ENCODE data around the gene DCBLD2.

The DCBLD2 gene, protein sequence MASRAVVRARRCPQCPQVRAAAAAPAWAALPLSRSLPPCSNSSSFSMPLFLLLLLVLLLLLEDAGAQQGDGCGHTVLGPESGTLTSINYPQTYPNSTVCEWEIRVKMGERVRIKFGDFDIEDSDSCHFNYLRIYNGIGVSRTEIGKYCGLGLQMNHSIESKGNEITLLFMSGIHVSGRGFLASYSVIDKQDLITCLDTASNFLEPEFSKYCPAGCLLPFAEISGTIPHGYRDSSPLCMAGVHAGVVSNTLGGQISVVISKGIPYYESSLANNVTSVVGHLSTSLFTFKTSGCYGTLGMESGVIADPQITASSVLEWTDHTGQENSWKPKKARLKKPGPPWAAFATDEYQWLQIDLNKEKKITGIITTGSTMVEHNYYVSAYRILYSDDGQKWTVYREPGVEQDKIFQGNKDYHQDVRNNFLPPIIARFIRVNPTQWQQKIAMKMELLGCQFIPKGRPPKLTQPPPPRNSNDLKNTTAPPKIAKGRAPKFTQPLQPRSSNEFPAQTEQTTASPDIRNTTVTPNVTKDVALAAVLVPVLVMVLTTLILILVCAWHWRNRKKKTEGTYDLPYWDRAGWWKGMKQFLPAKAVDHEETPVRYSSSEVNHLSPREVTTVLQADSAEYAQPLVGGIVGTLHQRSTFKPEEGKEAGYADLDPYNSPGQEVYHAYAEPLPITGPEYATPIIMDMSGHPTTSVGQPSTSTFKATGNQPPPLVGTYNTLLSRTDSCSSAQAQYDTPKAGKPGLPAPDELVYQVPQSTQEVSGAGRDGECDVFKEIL

DNA sequence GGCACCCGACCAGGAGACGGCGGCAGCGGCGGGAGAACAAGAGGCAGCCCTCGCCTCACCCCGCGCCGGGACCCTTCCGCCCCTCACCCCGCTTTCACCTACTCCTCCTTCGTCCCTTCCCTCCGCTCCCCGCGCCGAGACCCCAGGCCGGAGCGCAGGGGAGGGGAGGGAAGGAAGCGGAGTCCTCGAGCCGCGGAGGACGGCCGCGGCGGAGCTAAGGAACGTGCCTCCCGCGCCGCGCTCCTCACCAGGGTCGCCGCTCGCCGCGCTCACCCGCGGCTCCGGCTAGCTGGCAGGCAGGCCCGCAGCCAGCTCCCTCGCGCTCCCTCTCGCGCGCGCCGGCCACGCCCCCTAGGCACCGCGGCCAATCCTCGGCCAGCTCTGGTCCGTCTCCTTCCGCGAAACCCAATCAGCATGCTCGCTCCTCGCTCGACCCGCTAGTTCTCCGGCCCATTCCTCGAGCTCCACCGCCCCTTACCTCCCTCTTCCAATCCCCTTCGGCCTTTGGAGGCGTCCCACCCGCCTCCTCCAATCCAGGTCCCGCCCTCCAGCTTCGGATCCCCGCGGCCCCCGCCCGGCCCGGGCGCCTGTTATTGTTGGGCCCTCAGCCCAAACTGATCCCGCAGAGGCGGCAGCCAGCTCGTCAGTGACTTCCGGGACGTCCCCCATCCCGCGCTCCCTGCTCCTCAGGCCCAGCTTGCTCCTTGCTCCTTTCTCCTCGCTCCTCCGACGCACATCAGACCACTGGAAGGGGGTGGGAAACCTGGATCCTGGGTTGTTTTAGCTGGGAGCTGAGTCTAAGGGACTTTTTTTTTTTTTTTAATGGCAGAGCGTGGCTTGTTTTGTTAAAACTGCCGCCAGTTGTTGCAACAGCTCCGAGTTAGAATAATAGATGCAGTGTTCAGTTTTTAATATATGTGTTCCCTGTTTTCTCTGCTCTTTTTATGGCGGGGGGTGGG, at the start of gene DCBLD2:
Gene DCBLD2 (minus strand): TSS at position 304 of the 959 bp plus-strand sequence. CDS start 369 bp downstream, outside the sequence.
- peak; percentile 92 to 94 for DNase-seq

- DNase-seq = no peak
These were observed 44.2 kb upstream of the DCBLD2 start for GRCh38 chr3:98945666-98946065.

DNA sequence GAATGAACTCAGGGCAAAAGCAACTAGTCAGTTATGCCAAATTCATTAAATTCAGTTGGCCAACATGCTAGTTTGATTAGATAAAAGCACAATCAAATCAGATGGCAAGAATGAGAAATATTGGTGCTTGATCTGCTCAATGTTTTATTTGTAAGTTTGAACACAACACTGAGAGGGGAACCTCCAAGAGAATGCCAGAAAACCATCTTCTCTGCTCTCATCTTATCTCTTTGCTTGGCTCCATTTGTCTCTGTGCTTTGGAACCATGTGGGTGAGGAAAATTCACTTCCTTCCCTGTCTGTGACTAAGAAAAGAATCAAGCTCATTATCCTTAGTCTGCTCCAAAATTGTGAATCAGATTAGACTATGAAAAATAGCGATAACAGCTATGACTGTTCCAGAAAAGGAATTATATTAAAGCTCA, 43.6 kb upstream of the DCBLD2 start:
- DNase-seq = no peak

- no peak for DNase-seq
These were observed 28.9 kb upstream of the DCBLD2 start for GRCh38 chr3:98930413-98930812.

GRCh38 chr3:98921957-98922356, 20.5 kb upstream of the DCBLD2 start:
- no peak for DNase-seq

- DNase-seq = no peak
These were observed 18.7 kb upstream of the DCBLD2 start for GRCh38 chr3:98920166-98920565.

- DNase-seq = no peak
These were observed 17.1 kb upstream of the DCBLD2 start for GRCh38 chr3:98918586-98918985.

GRCh38 chr3:98917608-98918007, 16.1 kb upstream of the DCBLD2 start:
- DNase-seq = no peak

DNA sequence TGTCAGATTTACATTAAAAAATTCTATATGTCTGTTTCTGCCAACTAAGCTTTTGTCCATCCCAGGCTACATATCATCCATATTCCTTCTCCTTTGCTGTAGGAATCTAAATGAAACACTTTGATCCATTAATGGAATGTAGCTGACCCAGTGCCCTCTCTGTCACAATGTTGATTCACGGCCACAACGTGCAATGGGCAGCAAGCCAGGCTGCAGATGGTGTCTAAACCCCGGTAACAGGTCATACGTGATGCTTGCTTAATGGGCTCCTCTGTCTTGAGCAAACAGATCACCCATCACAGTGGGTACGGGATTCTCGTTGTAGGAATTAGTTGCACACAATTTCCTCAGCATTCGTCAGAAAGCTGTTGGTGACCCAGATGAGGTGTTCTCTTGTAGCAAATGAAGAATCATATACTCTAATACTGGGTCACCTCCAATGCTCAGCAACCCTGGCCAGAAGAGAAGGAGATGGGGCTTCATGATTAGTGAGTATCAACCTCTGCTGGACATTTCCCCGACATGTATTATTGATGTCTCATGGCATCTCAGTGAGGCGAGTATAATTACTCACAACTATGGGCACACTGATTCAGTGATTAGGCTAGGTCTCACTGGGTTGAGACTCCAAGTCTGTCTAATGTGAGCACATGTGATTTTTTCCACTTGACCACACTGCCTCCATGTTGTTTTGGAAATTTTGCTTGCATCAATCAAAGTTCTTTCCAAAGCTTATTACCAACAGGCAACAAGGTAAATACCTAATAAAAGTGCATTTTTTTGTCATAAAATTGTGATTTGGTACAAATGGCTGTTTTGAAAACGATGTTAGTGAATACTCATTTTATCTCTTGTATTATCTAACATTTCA, 12.9 kb upstream of the DCBLD2 start:
- DNase-seq = no peak

DNA sequence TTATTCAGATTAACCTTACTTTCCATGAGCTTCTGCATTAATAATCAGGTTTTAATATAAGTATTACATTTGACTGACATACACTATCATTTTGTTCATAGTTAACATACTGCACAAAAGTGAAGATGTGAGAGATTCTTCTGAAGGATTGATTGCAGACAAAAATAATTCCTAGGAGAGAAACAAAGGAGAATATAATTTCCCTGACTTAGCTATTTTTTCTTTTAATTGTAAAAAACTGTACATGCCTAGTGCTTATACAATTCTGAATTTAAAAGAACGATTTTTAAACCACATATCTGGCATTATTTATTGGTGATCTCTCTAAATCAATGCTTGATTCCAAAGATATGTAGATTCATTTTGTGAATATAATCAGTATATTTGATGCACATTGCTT, 11.0 kb upstream of the DCBLD2 start:
- DNase-seq = no peak

- DNase-seq = no peak
These were observed 4.7 kb upstream of the DCBLD2 start for GRCh38 chr3:98906230-98906629.

- DNase-seq = no peak
These were observed 2.4 kb upstream of the DCBLD2 start for GRCh38 chr3:98903705-98904481.

GRCh38 chr3:98903099-98903498, 1.6 kb upstream of the DCBLD2 start:
- DNase-seq = no peak

GRCh38 chr3:98902351-98902740, 851 bp upstream of the DCBLD2 start:
- DNase-seq = no peak

GRCh38 chr3:98901119-98901391, 440 bp downstream of the DCBLD2 start:
- DNase-seq = peak; percentile 30 to 49

DNA sequence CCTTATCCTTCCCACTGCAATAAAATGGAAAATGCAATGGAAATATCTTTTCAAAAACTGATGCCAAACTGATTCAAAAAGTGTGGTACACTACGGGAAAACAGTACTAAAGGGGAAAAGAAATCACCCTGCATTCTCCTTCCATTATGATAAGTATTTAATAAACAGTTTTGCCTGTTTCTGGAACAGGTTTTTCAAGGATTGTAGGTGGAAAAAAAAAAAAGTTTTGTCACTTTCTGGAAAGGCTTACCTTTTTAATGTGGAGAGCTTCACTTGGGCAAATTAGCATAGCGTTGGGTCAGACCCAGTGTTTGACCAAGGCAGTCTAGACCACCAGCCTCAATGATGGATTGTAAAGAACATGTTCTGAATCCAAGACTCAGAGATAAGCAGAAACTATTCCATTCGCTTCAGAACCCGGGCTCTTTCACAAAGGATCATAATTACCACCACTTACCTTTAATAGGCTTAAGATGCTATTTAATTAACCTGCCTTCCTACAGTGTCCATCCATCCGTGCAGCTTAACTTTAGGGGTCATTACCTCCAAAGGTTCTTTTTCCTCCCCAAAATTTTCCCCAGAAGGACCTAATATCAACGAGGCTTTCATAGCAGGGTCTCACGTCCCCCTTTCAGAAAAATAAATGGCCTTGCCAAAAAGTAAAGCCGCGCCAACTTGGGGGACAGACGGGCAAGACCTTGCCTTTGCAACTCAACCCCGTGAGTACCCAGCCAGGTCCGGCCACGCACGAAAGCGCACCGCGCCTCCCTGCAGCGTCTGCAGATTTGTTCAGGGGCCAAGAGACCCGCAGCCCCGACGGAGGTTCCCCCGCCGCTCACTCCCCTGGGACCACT, 1.0 kb downstream of the DCBLD2 start:
- no peak for DNase-seq

GRCh38 chr3:98897701-98898100, 3.8 kb downstream of the DCBLD2 start:
- no peak for DNase-seq

- DNase-seq = no peak
These were observed 6.5 kb downstream of the DCBLD2 start for GRCh38 chr3:98894791-98895576.

- DNase-seq = no peak
These were observed 7.8 kb downstream of the DCBLD2 start for GRCh38 chr3:98893740-98894139.

- DNase-seq = no peak
These were observed 9.2 kb downstream of the DCBLD2 start for GRCh38 chr3:98892263-98892662.
